Cortex of kidney (tissue), 1 donor: ENCODE data around the gene PCSK6.

Source experiments
- DNase-seq: peaks from one replicate; lab custom pipeline; 2025; lab: John Stamatoyannopoulos, UW

The PCSK6 gene

GRCh38 chr15:101276501-101277037, 212.9 kb downstream of the PCSK6 start:
- no peak for DNase-seq

- no peak for DNase-seq
Observed at GRCh38 chr15:101275018-101275417, 214.5 kb downstream of the PCSK6 start.

- DNase-seq, result no peak
Observed at GRCh38 chr15:101273534-101273933, 216.0 kb downstream of the PCSK6 start.

GRCh38 chr15:101272584-101272983, 216.9 kb downstream of the PCSK6 start:
- DNase-seq, result no peak

GRCh38 chr15:101269479-101270223, 219.9 kb downstream of the PCSK6 start:
- DNase-seq, result no peak

- no peak for DNase-seq
Observed at GRCh38 chr15:101267320-101268104, 222.0 kb downstream of the PCSK6 start.

- DNase-seq, result no peak
Observed at GRCh38 chr15:101266787-101267186, 222.7 kb downstream of the PCSK6 start.

- no peak for DNase-seq
Observed at GRCh38 chr15:101266034-101266433, 223.5 kb downstream of the PCSK6 start.

- no peak for DNase-seq
Observed at GRCh38 chr15:101264911-101265641, 224.4 kb downstream of the PCSK6 start.

- no peak for DNase-seq
Observed at GRCh38 chr15:101264011-101264410, 225.5 kb downstream of the PCSK6 start.

- no peak for DNase-seq
Observed at GRCh38 chr15:101262551-101262950, 227.0 kb downstream of the PCSK6 start.

GRCh38 chr15:101258238-101259144, 231.0 kb downstream of the PCSK6 start:
- no peak for DNase-seq

- no peak for DNase-seq
Observed at GRCh38 chr15:101256757-101257156, 232.8 kb downstream of the PCSK6 start.

GRCh38 chr15:101255615-101256241, 233.8 kb downstream of the PCSK6 start:
- no peak for DNase-seq

GRCh38 chr15:101255051-101255395, 234.5 kb downstream of the PCSK6 start:
- no peak for DNase-seq

- no peak for DNase-seq
Observed at GRCh38 chr15:101254157-101255050, 235.1 kb downstream of the PCSK6 start.
